ENCODE data around the gene RGS17. TPM values are rescaled to one million over a fixed set of nuclear protein-coding genes. Genes with fewer than 3 reads are reported as not detected.
A peak's percentile ranks its signal among the peaks of the same experiment; 100 is the strongest.

The RGS17 gene
- total and polyA plus RNA-seq, 2 of the 13 experiments (the other 11 are each of a cell fraction or from before 2014, with no cell fraction given) = 0.04 TPM; not detected in 1

DNA sequence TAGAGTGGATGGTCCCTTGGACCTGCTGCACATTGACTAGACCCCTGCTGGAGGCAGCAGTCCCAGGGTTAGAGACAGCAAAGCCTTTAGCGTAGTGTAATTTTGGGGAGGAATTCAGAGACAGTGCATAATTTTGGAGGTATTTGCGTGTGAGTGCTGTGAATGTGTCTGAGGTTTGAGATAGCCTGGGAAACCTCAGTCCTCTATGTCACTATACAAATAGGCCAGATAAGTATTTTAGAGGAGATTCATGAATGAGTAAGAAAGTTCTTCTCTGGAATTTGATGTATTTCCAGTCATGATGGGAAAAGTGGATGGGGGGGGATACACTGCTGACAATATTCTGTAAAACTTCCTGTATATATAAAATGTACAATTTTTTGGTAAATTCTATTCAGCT is 102.8 kb downstream of the RGS17 start (continued):
- TF ChIP-seq, protein P1, sequence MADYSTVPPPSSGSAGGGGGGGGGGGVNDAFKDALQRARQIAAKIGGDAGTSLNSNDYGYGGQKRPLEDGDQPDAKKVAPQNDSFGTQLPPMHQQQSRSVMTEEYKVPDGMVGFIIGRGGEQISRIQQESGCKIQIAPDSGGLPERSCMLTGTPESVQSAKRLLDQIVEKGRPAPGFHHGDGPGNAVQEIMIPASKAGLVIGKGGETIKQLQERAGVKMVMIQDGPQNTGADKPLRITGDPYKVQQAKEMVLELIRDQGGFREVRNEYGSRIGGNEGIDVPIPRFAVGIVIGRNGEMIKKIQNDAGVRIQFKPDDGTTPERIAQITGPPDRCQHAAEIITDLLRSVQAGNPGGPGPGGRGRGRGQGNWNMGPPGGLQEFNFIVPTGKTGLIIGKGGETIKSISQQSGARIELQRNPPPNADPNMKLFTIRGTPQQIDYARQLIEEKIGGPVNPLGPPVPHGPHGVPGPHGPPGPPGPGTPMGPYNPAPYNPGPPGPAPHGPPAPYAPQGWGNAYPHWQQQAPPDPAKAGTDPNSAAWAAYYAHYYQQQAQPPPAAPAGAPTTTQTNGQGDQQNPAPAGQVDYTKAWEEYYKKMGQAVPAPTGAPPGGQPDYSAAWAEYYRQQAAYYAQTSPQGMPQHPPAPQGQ (CRISPR knock-in tag; IDR thresholded peaks at IDR 0.05; ENCODE audit: borderline replicate concordance) = no peak
- TF ChIP-seq ZNF629 (CRISPR knock-in tag; conservative IDR thresholded peaks at IDR 0.05) = no peak

DNA sequence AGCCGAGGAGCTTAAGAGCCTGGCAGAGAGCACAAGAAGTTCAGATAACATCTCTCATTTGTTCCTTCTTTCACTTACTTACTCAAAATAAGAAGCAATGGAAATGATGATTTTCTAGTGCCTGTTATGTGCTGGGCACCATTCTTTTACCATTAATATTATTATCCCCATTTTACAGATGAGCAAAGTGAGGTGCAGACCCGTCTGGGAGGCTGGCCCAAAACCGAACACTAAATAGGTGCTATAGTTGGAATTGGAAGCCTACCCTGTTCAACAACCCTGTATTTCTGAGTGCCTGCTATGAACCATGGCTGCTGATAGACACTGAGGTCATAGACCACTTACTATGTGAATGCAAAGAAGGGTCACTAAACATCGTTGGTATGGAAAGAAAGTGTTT is 103.6 kb downstream of the RGS17 start:
- POLR2A ChIA-PET = no interaction called here
- Histone ChIP-seq H3K79me2 (ENCODE audit: insufficient read depth, low read length) (no peaks in the 10 kb centered on the region), H3K4me3 (replicated peaks in 1 of 3; ENCODE audit: insufficient read depth in 1 of 3, low read depth in 2 of 3, low read length in 3 of 3) (no peak overlapping the region), H3K4me2 (ENCODE audit: low read depth, low read length) (no peak overlapping the region), H3K9ac (ENCODE audit: insufficient read depth, low read depth, low read length) (no peak overlapping the region), H3K4me1 (ENCODE audit: insufficient read depth, low read length) (peaks cover 12% of the 10 kb centered on the region), H4K20me1 (ENCODE audit: insufficient read depth, low read length) (no peaks in the 10 kb centered on the region), H3K9me3 (ENCODE audit: low read length) (no peaks in the 10 kb centered on the region), H2AFZ (ENCODE audit: low read length) (no peak overlapping the region), H3K27ac (ENCODE audit: extremely low read length, insufficient read depth, low read length) (no peak overlapping the region), H3K36me3 (replicated peaks in 1 of 2; ENCODE audit: control insufficient read depth in 1 of 2, insufficient read depth in 2 of 2, low read length in 2 of 2) (no peaks in the 10 kb centered on the region), H3K27me3 (ENCODE audit: control insufficient read depth in 1 of 2, insufficient read depth in 2 of 2, low read length in 2 of 2) (peaks cover 0 to 7% of the 10 kb centered on the region in 2 experiments; a peak in 1 of 5 replicates)
- DNase-seq (ENCODE audit: low spot score) (no peak), FAIRE-seq (no peak), ATAC-seq (no peak)
- intact Hi-C loops (cut with micrococcal nuclease; ENCODE audit: unreplicated experiment) (no loop called here), in situ Hi-C loops (cut with HindIII; ENCODE audit: extremely low pct_ligation_motif_present, low pct_unique_long_range_greater_than_20kb) (loop anchor here (10.0 to 25.0 kb wide), 2 partner anchors 163 to 485 kb away; no protein-coding TSS in a partner anchor)
- peak; percentile 66 for TF ChIP-seq ZNF629 (CRISPR knock-in tag; conservative IDR thresholded peaks at IDR 0.05)
- TF ChIP-seq ZNF83 (CRISPR knock-in tag; IDR thresholded peaks at IDR 0.05; ENCODE audit: borderline replicate concordance) = no peak
- WGBS (ENCODE audit: low lambda C conversion rate) = 42% methylated on average over 4 of the region's 4 CpGs
- no TSS peak for BruUV-seq (replicated peaks)
- CTCF ChIA-PET (ENCODE audit: low intra/inter-chr PET ratio, low total read pairs) = no interaction called here

DNA sequence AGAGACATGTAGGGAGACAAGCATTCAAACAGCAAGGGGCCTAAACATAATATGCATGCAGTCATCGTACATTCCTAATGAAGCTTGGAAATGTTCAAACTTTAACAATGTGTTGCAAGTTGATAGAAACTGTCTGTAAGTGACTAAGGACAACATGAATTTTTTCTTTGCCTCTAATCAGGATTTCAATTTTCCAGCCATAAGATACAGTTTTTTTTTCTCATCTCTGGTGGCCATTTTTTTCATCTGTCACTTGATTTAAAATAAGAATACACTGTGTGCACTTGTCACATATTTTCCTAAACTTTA is 106.4 kb downstream of the RGS17 start:
- intact Hi-C loops (cut with micrococcal nuclease; ENCODE audit: unreplicated experiment) = loop anchor here (1.0 to 5.0 kb wide), 6 partner anchors 21 to 272 kb away; partner anchors contain the start of gene VIP
- ATAC-seq (no peak), DNase-seq (ENCODE audit: low spot score) (no peak), FAIRE-seq (no peak)
- in situ Hi-C loops (cut with HindIII; ENCODE audit: extremely low pct_ligation_motif_present, low pct_unique_long_range_greater_than_20kb) = loop anchor here (10.0 to 25.0 kb wide), 2 partner anchors 160 to 488 kb away; no protein-coding TSS in a partner anchor
- BruUV-seq (replicated peaks) = no TSS peak
- H3K27ac ChIP-seq (ENCODE audit: extremely low read length, insufficient read depth, low read length) = no peak overlapping the region
- no peak overlapping the region for H3K4me3 ChIP-seq (replicated peaks in 1 of 3; ENCODE audit: insufficient read depth in 1 of 3, low read depth in 2 of 3, low read length in 3 of 3)
- WGBS (ENCODE audit: low lambda C conversion rate) = 4% methylated on average over 1 of the region's 1 CpG
- no peaks in the 10 kb centered on the region for H4K20me1 ChIP-seq (ENCODE audit: insufficient read depth, low read length)
- H3K4me1 ChIP-seq (ENCODE audit: insufficient read depth, low read length) = peaks cover 12% of the 10 kb centered on the region
- H2AFZ ChIP-seq (ENCODE audit: low read length) = no peak overlapping the region
- ChIA-PET CTCF (ENCODE audit: low intra/inter-chr PET ratio, low total read pairs) (interaction anchor here (1.4 to 2.2 kb wide), 2 partner anchors 70 to 161 kb away, joined by 8 to 13 read pairs; no protein-coding TSS in a partner anchor), POLR2A (no interaction called here)
- no peaks in the 10 kb centered on the region for H3K36me3 ChIP-seq (replicated peaks in 1 of 2; ENCODE audit: control insufficient read depth in 1 of 2, insufficient read depth in 2 of 2, low read length in 2 of 2)
- H3K27me3 ChIP-seq (ENCODE audit: control insufficient read depth in 1 of 2, insufficient read depth in 2 of 2, low read length in 2 of 2) = peaks cover 0 to 7% of the 10 kb centered on the region in 2 experiments; a peak in 1 of 5 replicates
- H3K79me2 ChIP-seq (ENCODE audit: insufficient read depth, low read length) = no peaks in the 10 kb centered on the region
- H3K9ac ChIP-seq (ENCODE audit: insufficient read depth, low read depth, low read length) = no peak overlapping the region
- H3K4me2 ChIP-seq (ENCODE audit: low read depth, low read length) = no peak overlapping the region
- no peaks in the 10 kb centered on the region for H3K9me3 ChIP-seq (ENCODE audit: low read length)
- TF ChIP-seq EEA1 (CRISPR knock-in tag; IDR thresholded peaks at IDR 0.05; ENCODE audit: borderline replicate concordance) (no peak), ZNF431 (CRISPR knock-in tag; IDR thresholded peaks at IDR 0.05; ENCODE audit: borderline replicate concordance, low read depth) (no peak), ARNT (IDR thresholded peaks at IDR 0.05) (no peak), ZNF607 (CRISPR knock-in tag; IDR thresholded peaks at IDR 0.05; ENCODE audit: borderline replicate concordance) (no peak; the same call in 1 of the 2 replicates)
- TF ChIP-seq, protein P2, sequence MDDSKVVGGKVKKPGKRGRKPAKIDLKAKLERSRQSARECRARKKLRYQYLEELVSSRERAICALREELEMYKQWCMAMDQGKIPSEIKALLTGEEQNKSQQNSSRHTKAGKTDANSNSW (CRISPR knock-in tag; IDR thresholded peaks at IDR 0.05; ENCODE audit: borderline replicate concordance) = no peak
- TF ChIP-seq, protein P3, sequence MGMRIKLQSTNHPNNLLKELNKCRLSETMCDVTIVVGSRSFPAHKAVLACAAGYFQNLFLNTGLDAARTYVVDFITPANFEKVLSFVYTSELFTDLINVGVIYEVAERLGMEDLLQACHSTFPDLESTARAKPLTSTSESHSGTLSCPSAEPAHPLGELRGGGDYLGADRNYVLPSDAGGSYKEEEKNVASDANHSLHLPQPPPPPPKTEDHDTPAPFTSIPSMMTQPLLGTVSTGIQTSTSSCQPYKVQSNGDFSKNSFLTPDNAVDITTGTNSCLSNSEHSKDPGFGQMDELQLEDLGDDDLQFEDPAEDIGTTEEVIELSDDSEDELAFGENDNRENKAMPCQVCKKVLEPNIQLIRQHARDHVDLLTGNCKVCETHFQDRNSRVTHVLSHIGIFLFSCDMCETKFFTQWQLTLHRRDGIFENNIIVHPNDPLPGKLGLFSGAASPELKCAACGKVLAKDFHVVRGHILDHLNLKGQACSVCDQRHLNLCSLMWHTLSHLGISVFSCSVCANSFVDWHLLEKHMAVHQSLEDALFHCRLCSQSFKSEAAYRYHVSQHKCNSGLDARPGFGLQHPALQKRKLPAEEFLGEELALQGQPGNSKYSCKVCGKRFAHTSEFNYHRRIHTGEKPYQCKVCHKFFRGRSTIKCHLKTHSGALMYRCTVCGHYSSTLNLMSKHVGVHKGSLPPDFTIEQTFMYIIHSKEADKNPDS (CRISPR knock-in tag; IDR thresholded peaks at IDR 0.05) = no peak
- TF ChIP-seq, protein P4, sequence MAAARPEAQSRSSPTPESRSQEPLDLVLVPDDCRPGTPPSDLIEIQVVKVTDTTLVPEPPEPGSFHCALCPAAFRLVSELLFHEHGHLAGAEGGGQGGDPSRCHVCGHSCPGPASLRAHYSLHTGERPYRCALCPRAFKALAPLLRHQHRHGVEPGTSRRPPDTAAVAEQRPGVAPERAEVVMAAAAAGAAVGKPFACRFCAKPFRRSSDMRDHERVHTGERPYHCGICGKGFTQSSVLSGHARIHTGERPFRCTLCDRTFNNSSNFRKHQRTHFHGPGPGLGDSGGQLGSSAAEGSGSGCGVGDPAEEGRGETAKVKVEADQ (CRISPR knock-in tag; IDR thresholded peaks at IDR 0.05; ENCODE audit: borderline replicate concordance) = no peak
